Thyroid gland (tissue), 4 donors: ENCODE data around the gene P2RY8.

Experiments
- POLR2A ChIP-seq, 2 donors: fragments of 450-650 bp; IDR thresholded peaks; one replicate each; pipeline ENCODE4 v1.6.1; 2017; ENCODE audit warnings: antibody characterized with exemption in 2 of 2, mild to moderate bottlenecking in 2 of 2, moderate library complexity in 1 of 2
- TF ChIP-seq, protein P1 (sequence below), 6 experiments: fragments of 200-600 bp in 3 of 6; fragments of 450-650 bp in 3 of 6; sonication (generic) in 3 of 6; IDR thresholded peaks; one replicate each; pipeline ENCODE4 v1.5.1; 2016 to 2019; ENCODE audit warnings: antibody characterized with exemption in 6 of 6, mild to moderate bottlenecking in 2 of 6, inconsistent platforms in 1 of 6, moderate library complexity in 1 of 6

DNA sequence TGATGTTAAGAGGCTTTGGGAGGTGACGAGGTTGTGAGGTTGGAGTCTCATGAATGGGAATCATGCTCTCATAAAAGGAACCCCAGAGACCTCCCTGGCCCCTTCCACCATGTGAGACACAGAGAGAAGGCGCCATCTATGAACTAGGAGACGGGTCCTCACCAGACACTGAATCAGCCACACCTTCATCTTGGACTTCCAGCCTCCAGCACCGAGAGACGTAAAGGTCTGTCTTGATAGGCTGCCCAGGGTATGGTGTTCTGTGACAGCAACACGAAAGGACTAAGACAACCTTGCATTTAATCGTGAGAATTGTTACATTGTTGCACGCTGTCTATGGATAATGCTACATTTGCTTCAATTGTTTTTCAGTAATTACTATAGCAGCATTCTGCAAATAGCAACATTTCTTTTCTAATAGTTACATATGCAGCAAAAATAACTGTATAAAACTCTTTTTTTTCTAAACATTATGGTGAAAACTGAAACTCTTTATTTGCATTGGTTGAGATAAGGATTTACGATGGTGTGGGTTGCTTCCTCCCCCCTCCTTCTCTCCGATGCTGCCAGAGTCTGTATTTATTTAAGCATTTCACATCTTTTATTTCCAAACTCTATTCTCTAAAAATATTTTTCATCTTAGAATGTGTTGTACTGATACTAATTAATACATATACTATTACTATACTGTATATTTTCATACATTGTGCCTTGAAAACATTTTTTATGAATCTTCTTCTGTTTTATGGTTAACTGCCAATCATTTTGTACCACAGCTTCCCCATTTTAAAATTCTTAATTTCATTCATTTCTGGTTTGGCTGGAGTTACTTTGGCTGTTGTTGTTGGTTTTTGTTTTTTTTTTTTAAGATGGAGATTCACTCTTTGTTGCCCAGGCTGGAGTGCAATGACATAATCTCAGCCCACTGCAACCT is 28.0 kb upstream of the P2RY8 start:
- TF ChIP-seq, protein P1, sequence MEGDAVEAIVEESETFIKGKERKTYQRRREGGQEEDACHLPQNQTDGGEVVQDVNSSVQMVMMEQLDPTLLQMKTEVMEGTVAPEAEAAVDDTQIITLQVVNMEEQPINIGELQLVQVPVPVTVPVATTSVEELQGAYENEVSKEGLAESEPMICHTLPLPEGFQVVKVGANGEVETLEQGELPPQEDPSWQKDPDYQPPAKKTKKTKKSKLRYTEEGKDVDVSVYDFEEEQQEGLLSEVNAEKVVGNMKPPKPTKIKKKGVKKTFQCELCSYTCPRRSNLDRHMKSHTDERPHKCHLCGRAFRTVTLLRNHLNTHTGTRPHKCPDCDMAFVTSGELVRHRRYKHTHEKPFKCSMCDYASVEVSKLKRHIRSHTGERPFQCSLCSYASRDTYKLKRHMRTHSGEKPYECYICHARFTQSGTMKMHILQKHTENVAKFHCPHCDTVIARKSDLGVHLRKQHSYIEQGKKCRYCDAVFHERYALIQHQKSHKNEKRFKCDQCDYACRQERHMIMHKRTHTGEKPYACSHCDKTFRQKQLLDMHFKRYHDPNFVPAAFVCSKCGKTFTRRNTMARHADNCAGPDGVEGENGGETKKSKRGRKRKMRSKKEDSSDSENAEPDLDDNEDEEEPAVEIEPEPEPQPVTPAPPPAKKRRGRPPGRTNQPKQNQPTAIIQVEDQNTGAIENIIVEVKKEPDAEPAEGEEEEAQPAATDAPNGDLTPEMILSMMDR (IDR thresholded peaks at IDR 0.05) = no peak
- TF ChIP-seq POLR2A (IDR thresholded peaks at IDR 0.05) = no peak
